Activated CD8-positive, alpha-beta memory T cell treated with anti-CD3 and anti-CD28 coated beads for 1 hour (primary cell): ENCODE data around the gene RAMP3.
"Not testable (repeated sequence)": the region's sequence is repeated elsewhere in the genome, so short reads cannot be mapped to it uniquely, and the experiment has no call there.

Source experiments
- DNase-seq, 2 donors: peaks; one replicate each; pipeline ENCODE4 v3.0.0-alpha.2; 2020; ENCODE audit warnings: low read depth in 1 of 2; ENCODE audit errors: extremely low read depth in 1 of 2

The RAMP3 gene

GRCh38 chr7:45190406-45191165 lies 33.0 kb downstream of the RAMP3 start:
- no peak for DNase-seq

DNA sequence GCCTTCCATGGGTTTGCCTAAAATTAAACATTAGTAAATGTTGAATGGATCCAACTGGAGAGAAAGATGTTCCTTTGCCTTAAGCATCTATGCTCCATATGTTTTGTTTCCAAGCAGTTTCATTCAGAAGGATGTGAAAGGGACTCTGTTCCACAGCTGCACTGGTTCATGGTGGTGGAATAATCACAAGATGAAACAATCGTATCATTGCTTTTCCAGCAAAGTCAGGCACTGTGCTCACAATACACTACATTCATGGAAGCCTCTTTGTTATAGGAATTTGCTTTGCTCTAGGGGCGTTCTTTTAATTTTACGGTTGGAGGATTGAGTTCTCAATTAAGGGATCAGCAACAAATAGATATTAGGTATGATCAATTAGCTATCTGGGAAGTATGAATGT lies 33.8 kb downstream of the RAMP3 start:
- no peak for DNase-seq

GRCh38 chr7:45192621-45193041 lies 35.0 kb downstream of the RAMP3 start:
- DNase-seq: no peak

GRCh38 chr7:45193828-45194227 lies 36.2 kb downstream of the RAMP3 start:
- DNase-seq: no peak

DNA sequence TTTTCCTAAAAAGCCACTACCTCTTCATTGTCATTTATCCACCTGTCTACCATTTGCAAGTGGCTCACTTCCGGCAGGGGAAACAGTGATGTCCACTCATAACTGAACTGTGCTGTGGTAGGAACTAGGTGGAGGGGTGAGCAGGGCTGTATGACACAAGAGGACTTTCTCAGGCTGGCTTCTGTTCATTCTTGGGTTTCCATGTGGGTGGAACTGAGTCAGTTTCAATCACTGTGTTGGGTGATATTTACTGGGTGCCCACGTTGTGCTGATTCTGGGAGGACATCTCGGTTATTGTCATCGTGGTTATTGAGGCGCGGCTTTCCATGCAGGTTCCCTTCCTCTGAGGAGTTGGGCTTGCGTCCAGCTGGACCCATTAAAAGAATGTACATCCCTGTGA lies 38.8 kb downstream of the RAMP3 start:
- DNase-seq: no peak

DNA sequence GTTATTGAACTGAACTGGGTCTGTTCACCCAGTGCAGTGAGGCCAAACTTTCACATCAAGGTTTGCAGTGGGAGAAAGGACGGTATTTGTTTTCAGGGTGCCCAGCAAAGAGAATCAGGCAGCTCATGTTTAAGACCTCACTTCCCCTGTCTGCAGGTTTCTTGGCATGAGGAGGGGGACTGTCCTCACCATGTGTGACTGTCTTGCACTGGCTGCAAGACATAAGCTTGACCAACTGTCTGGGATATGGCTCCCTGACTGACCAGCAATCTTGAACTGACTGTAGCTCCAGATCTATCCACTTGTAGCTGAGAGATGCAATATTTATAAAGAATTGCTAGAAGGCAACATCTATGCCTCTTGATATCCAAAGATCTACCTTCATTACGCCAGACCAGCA lies 39.9 kb downstream of the RAMP3 start:
- DNase-seq: no peak

DNA sequence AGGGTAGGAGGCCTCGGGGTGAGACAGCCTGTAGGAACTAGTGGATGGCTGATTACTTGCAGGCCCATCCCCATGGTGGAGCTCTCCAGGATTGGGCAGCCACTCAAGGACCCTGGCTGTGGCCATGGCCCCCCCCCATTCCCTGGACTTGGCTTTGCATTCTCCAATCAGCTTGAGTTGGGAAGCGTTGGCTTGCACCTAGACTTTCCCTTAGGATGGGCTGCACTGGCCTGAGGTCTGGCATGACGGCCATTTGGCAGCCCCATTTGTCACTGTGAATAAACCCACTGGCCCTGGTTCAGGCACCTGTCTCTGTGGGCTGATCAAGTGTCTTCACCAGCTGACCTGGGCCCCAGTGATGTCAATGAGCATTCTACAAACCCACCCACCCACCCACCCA lies 41.4 kb downstream of the RAMP3 start:
- no peak for DNase-seq

DNA sequence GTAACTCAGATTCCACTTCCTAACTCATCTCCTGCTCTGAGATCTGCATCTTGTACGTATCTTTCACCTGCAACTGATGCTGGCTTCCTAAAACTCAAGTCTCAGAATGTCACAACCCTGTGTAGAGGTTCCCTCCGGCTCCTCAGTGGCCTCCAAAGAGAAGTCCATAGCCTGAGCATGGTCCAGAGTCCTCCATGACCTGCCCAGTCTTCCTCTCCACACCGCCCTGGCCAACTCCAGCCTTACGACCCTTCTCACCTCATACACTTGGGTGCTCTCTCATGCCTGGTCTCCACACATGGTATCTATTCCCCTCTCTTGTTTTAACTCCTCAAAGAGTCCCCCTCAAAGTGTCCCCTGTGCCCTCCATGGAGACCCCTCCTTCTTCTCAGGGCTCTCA lies 41.9 kb downstream of the RAMP3 start:
- no peak for DNase-seq

- DNase-seq: no peak
Measured at GRCh38 chr7:45202625-45203024, 45.0 kb downstream of the RAMP3 start.

DNA sequence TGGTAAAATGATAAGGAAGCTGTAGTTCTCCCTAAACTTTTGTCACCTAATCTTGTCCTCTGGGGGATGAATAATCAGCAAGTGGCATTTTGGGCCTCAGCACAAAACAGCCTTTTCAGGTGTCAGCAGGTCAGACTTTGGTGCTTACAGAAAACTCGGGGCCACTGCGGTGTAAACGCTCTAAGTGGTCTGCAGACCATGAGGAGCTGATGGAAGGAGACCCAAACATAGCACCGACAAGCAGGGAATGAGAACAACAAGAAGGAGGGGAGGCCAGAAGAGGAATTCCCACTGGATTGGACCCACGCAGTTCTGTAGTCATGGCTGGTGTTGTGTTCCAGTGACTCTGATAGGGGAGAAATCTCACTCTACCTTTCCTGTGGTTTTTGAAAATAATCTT lies 45.4 kb downstream of the RAMP3 start:
- no peak for DNase-seq

DNA sequence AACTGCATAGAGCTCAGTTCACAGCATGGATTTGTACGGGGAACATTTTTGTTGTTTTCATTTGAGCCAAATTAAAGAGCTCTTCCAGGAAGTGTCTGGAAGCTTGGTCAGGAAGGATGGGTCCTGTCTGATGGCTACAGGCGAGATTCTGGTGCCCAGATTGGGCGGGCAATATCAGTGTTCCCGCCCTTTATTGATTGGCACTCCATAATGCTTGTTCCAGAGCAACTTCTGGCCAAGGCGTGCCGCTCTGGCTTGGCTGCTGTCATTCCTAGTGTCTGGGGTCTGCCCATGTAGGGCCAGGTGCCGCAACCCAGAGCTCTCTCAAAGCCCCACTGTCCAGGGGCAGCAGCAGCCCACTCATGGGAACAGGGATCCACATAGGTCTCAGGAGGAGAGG lies 45.9 kb downstream of the RAMP3 start:
- no peak for DNase-seq

DNA sequence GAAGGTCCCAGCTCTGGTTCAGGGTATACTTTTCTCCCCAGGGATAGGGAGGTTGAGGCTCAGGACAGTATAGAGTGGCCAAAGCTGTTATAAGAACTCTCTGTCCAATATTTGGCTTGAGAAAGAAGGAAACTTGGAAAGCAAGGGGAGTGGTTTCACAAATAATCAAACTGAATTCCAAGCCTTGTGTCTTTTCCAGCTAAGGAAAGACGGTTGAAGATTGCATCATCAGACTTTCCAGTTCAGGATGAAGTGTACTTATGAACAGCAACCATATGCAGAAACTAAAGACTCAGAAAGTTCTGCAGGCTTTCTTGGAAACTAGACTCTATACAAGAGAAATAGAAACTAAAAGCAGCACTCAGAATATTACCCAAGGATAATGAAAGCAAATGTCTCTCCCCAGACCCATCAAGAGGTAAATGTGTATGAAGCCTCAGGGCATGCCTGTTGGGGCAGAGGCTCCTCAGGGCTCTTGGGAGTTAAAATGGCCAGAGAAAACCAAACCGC lies 46.4 kb downstream of the RAMP3 start:
- DNase-seq: no peak

GRCh38 chr7:45206266-45206665 lies 48.7 kb downstream of the RAMP3 start:
- not testable (repeated sequence) for DNase-seq

GRCh38 chr7:45209909-45210308 lies 52.3 kb downstream of the RAMP3 start:
- not testable (repeated sequence) for DNase-seq

GRCh38 chr7:45211066-45211465 lies 53.5 kb downstream of the RAMP3 start:
- DNase-seq: no peak

- no peak for DNase-seq
Measured at GRCh38 chr7:45211958-45212357, 54.4 kb downstream of the RAMP3 start.

- no peak for DNase-seq
Measured at GRCh38 chr7:45212606-45213005, 55.0 kb downstream of the RAMP3 start.

GRCh38 chr7:45215601-45216062 lies 58.0 kb downstream of the RAMP3 start:
- no peak for DNase-seq

- no peak for DNase-seq
Measured at GRCh38 chr7:45216181-45216580, 58.6 kb downstream of the RAMP3 start.

GRCh38 chr7:45216622-45217165 lies 59.1 kb downstream of the RAMP3 start:
- no peak for DNase-seq

- no peak for DNase-seq
Measured at GRCh38 chr7:45217358-45217757, 59.8 kb downstream of the RAMP3 start.

DNA sequence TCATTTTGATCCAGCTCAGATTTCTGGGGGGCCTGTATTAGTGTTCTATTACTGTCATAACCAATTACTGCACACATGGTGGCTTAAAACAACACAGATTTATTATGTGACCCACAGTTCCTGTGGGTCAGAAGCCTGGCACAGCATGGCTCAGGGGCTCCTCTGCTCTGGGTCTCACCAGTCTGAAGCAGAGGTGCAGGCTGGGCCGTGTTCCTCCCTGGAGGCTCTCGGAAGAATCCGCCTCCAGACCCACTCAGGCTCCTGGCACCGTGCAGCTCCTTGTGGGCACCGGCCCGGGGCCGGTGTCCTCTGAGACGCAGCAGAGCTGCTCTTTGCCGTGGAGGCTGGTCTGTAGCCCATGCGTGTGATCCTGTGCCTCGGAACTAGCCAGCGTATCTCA lies 61.5 kb downstream of the RAMP3 start:
- DNase-seq: no peak
